GM12873 (cell line): ENCODE data around the gene SYNE3.

Source experiments
- CTCF ChIP-seq: IDR thresholded peaks from 2 replicates; pipeline ENCODE4 v1.5.1; 2012; ENCODE audit warnings: low read depth, mild to moderate bottlenecking, moderate library complexity, low read length, control low read depth; ENCODE audit not compliant: insufficient read depth; ENCODE audit errors: missing control alignments

SYNE3 gene

GRCh38 chr14:95489214-95490137 lies 27.0 kb downstream of the SYNE3 start:
- no peak for TF ChIP-seq CTCF

DNA sequence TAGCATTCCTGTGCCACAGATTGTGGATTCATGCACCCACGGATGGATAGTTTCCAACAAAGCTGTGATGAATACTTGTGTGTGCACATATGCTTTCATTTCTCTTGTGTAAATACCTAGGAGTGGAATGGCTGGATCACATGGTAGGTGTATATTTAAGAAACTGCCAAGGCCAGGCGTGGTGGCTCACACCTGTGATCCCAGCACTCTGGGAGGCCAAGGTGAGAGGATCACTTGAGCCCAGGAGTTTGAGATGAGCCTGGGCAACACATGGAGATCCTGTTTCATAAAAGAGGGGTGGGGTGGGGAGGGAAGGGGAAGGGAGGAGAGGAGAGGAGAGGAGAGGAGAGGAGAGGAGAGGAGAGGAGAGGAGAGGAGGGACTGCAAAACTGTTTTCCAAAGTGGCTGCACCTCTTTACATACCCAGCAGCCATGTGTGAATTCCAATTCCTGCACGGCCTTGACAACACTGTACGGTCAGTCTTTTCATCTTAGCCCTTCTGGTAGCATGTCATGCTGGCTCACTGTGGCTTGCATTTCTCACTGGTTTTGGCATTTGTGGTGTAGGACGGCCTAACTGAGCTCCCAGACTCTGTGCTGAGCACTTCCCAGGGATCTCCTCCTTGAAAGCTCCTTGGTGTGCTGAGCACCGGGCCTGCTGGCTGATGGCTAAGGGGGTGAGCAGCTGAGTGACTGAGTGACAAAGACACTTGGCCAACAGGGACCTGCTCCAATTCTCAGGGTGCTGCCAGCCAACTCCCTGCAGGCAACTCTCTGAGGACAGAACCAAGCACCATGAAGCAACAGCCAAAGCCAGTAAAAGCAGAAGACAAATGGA lies 27.9 kb downstream of the SYNE3 start:
- TF ChIP-seq CTCF = no peak

DNA sequence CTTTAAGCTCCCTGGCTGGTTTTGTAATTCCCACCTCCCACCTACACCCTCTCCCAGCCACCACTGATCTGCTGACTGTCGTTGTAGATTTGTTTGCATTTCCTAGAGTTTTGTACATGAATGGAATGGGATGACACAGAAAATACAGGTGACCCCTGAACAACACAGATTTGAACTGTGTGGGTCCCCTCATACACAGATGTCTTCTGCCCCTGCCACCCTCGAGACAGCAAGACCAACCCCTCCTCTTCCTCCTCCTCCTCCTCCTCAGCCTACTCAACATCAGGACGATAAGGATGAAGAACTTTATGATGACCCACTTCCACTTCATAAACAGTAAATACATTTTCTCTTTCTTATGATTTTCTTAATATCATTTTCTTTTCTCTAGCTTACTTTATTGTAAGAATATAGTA lies 28.8 kb downstream of the SYNE3 start:
- TF ChIP-seq CTCF = no peak

DNA sequence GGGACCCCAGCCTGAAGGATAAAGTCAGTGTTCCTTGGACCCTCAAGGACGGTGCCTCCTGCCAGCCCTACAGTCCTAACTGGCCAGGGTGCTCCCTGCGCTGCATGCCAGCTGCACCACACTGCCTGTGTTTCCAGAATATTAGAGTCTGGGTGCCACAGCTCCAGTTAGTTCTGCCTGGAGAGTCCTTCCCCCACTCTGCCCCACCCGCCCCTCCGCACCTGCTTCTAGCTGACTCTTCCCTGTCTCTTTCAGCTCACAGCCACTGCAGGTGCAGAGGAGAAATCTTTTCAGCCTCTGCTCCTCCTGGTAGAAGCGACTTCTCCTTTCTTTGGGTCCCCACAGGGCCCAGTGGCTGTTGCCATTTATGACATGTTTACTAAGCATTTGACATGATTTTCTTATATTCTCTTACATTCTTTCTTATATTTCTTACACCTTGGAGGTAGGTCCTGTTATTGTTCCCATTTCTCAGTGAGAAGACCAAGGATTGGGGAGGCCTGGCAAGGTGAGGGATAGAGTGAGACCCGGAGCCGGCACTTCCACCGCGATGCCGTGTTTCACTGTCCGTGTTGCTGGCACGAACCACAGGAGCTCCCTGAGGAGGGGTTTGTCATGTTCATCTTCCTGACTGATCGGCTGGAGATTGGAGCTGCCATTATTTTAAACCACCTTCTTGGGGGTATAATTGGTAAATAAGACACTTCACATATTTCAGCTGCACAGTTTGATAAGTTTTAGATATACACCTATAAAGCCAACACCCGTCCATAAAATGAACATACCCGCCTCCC lies 29.4 kb downstream of the SYNE3 start:
- TF ChIP-seq CTCF = no peak

- no peak for TF ChIP-seq CTCF
These were observed 31.1 kb downstream of the SYNE3 start for GRCh38 chr14:95485222-95485819.

GRCh38 chr14:95484296-95484695 lies 32.2 kb downstream of the SYNE3 start:
- no peak for TF ChIP-seq CTCF
